IMR-90 (cell line): ENCODE data around the gene FAM114A2. TPM values are rescaled to one million over a fixed set of nuclear protein-coding genes. Genes with fewer than 3 reads are reported as not detected.

Experiments used
- ATAC-seq: fragments of 200-7000 bp; cut with Tn5 transposase; 2 replicates; pipeline ENCODE4 v1.9.1; 2020; ENCODE audit warnings: low read depth, mild to moderate bottlenecking, moderate library complexity
- BruUV-seq: library from RNA; stranded (reverse); fragments of 400-500 nt; replicated peaks from 2 replicates; lab custom pipeline; 2021; lab: Mats Ljungman, UMichigan
- CTCF ChIA-PET: fragments of 300-600 bp; formaldehyde crosslinking; extraction: SDS; loops from one replicate; lab custom pipeline; 2021; ENCODE audit warnings: antibody characterized with exemption; lab: Yijun Ruan, JAX
- POLR2A ChIA-PET: fragments of 300-600 bp; sonication (Branson Sonifier 250); formaldehyde crosslinking; loops from one replicate; lab custom pipeline; 2022; ENCODE audit warnings: antibody characterized with exemption; ENCODE audit not compliant: unreplicated experiment; lab: Charles Lee
- DNase-seq: peaks from one replicate; pipeline ENCODE4 v3.0.0; 2013
- H2AFZ ChIP-seq: replicated peaks from 2 replicates; pipeline ENCODE3; 2013; ENCODE audit warnings: low read length, mild to moderate bottlenecking; ENCODE audit not compliant: poor library complexity
- H2AK5ac ChIP-seq: 2 replicates; pipeline ENCODE4 v1.6.1; 2013; ENCODE audit warnings: low read depth, low read length, inconsistent platforms
- H2AK9ac ChIP-seq: replicated peaks from 2 replicates; pipeline ENCODE3; 2013; ENCODE audit warnings: mild to moderate bottlenecking, low read depth, low read length, moderate library complexity; ENCODE audit not compliant: poor library complexity
- H2BK120ac ChIP-seq: 2 replicates; pipeline ENCODE4 v1.6.1; 2013; ENCODE audit warnings: low read depth, low read length, inconsistent platforms
- H2BK15ac ChIP-seq: 3 replicates; pipeline ENCODE4 v1.6.1; 2013; ENCODE audit warnings: low read depth, low read length, inconsistent platforms
- H2BK20ac ChIP-seq: 2 replicates; pipeline ENCODE4 v1.6.1; 2013; ENCODE audit warnings: low read depth, mild to moderate bottlenecking, inconsistent platforms, low read length, moderate library complexity
- H2BK5ac ChIP-seq: 2 replicates; pipeline ENCODE4 v1.6.1; 2013; ENCODE audit warnings: mild to moderate bottlenecking, low read depth, low read length, inconsistent platforms; ENCODE audit not compliant: poor library complexity, severe bottlenecking
- H3K14ac ChIP-seq: replicated peaks from 2 replicates; pipeline ENCODE4 v1.6.1; 2013; ENCODE audit warnings: low read depth, low read length, inconsistent platforms
- H3K18ac ChIP-seq: 2 replicates; pipeline ENCODE4 v1.6.1; 2013; ENCODE audit warnings: low read depth, low read length, control low read depth
- H3K23ac ChIP-seq: 2 replicates; pipeline ENCODE4 v1.6.1; 2013; ENCODE audit warnings: low read depth, low read length, inconsistent platforms
- H3K27ac ChIP-seq: 2 replicates; pipeline ENCODE4 v1.5.1; 2013; ENCODE audit warnings: mild to moderate bottlenecking, control low read depth, low read length; ENCODE audit not compliant: insufficient read depth
- H3K27me3 ChIP-seq: 2 replicates; pipeline ENCODE4 v1.6.1; 2013; ENCODE audit warnings: low read length; ENCODE audit not compliant: control insufficient read depth, insufficient read depth
- H3K36me3 ChIP-seq: 2 replicates; pipeline ENCODE4 v1.6.1; 2013; ENCODE audit warnings: low read length, mixed read lengths; ENCODE audit not compliant: control insufficient read depth, insufficient read depth
- H3K4ac ChIP-seq: 2 replicates; pipeline ENCODE4 v1.6.1; 2013; ENCODE audit warnings: low read depth, low read length, inconsistent platforms
- H3K4me1 ChIP-seq: 2 replicates; pipeline ENCODE4 v1.6.1; 2013; ENCODE audit warnings: low read length, mixed read lengths; ENCODE audit not compliant: control insufficient read depth, insufficient read depth
- H3K4me2 ChIP-seq: 2 replicates; pipeline ENCODE4 v1.6.1; 2013; ENCODE audit warnings: low read depth, mild to moderate bottlenecking, control low read depth, low read length, moderate library complexity
- H3K4me3 ChIP-seq: 2 replicates; pipeline ENCODE4 v1.5.1; 2013; ENCODE audit warnings: low read depth, mild to moderate bottlenecking, control low read depth, low read length, moderate library complexity; ENCODE audit not compliant: insufficient read depth
- H3K56ac ChIP-seq: 2 replicates; pipeline ENCODE4 v1.6.1; 2013; ENCODE audit warnings: low read length, inconsistent platforms; ENCODE audit not compliant: insufficient read depth; ENCODE audit errors: extremely low read depth
- H3K79me1 ChIP-seq, 2 experiments: 2 replicates each; pipeline ENCODE4 v1.6.1; 2013; ENCODE audit warnings: low read length in 2 of 2, inconsistent platforms in 1 of 2, low read depth in 1 of 2
- H3K9ac ChIP-seq: 2 replicates; pipeline ENCODE4 v1.6.1; 2013; ENCODE audit warnings: low read depth, low read length, control low read depth
- H3K9me1 ChIP-seq: 2 replicates; pipeline ENCODE4 v1.6.1; 2013; ENCODE audit warnings: low read length, inconsistent platforms; ENCODE audit not compliant: insufficient read depth
- H3K9me3 ChIP-seq: 2 replicates; pipeline ENCODE4 v1.6.1; 2013; ENCODE audit warnings: low read length; ENCODE audit not compliant: control insufficient read depth, insufficient read depth
- H4K20me1 ChIP-seq: 2 replicates; pipeline ENCODE4 v1.6.1; 2013; ENCODE audit warnings: low read length, inconsistent platforms; ENCODE audit not compliant: insufficient read depth
- H4K5ac ChIP-seq: 2 replicates; pipeline ENCODE4 v1.6.1; 2013; ENCODE audit warnings: mild to moderate bottlenecking, low read depth, low read length, control low read depth
- H4K8ac ChIP-seq, 2 experiments: 2 replicates each; pipeline ENCODE4 v1.6.1; 2013; ENCODE audit warnings: low read depth in 2 of 2, low read length in 2 of 2, control low read depth in 1 of 2, inconsistent platforms in 1 of 2
- H4K91ac ChIP-seq: 2 replicates; pipeline ENCODE4 v1.6.1; 2013; ENCODE audit warnings: low read depth, low read length, inconsistent platforms; ENCODE audit not compliant: insufficient read depth
- BHLHE40 ChIP-seq: fragments of 150-350 bp; IDR thresholded peaks from 2 replicates; pipeline ENCODE4 v1.6.1; 2016; ENCODE audit warnings: mild to moderate bottlenecking, low read depth, low read length
- CEBPB ChIP-seq: IDR thresholded peaks from 2 replicates; pipeline ENCODE4 v1.6.1; 2012; ENCODE audit warnings: low read depth, low read length, improper control_type of control experiment
- CHD1 ChIP-seq: IDR thresholded peaks from 2 replicates; pipeline ENCODE4 v1.6.1; 2012; ENCODE audit warnings: low read depth, low read length, improper control_type of control experiment
- FOS ChIP-seq: fragments of 150-350 bp; IDR thresholded peaks from 2 replicates; pipeline ENCODE4 v1.6.1; 2016; ENCODE audit warnings: low read depth, low read length
- MAZ ChIP-seq: IDR thresholded peaks from 2 replicates; pipeline ENCODE4 v1.6.1; 2012; ENCODE audit warnings: low read depth, mild to moderate bottlenecking, low read length, improper control_type of control experiment, moderate library complexity, borderline replicate concordance
- MXI1 ChIP-seq: IDR thresholded peaks from 2 replicates; pipeline ENCODE4 v1.6.1; 2012; ENCODE audit warnings: low read depth, mild to moderate bottlenecking, low read length, moderate library complexity, borderline replicate concordance
- NFE2L2 ChIP-seq: fragments of 150-350 bp; IDR thresholded peaks from 2 replicates; pipeline ENCODE4 v1.6.1; 2016; ENCODE audit warnings: low read depth, mild to moderate bottlenecking, low read length
- POLR2A ChIP-seq: IDR thresholded peaks from 2 replicates; pipeline ENCODE4 v1.6.1; 2012; ENCODE audit warnings: mild to moderate bottlenecking, low read depth, low read length
- RAD21 ChIP-seq: IDR thresholded peaks from 2 replicates; pipeline ENCODE4 v1.6.1; 2012; ENCODE audit warnings: low read length, improper control_type of control experiment
- RFX5 ChIP-seq: IDR thresholded peaks from 2 replicates; pipeline ENCODE4 v1.8.0; 2012; ENCODE audit warnings: low read depth, mild to moderate bottlenecking, low read length, moderate library complexity
- SMC3 ChIP-seq: fragments of 150-350 bp; IDR thresholded peaks from 2 replicates; pipeline ENCODE4 v1.6.1; 2016; ENCODE audit warnings: low read depth, mild to moderate bottlenecking, antibody characterized with exemption, low read length, moderate library complexity
- WGBS, 2 experiments: methylation state at CpG; one replicate each; pipeline versions ENCODE4 v1.1.5 to v1.1.7; 2013; ENCODE audit warnings: missing lambda C conversion rate in 2 of 2; ENCODE audit not compliant: insufficient read length in 1 of 2; ENCODE audit errors: extremely low coverage in 2 of 2; 5-methylcytosine and 5-hydroxymethylcytosine counted together
- dilution Hi-C: fragments of 300-500 bp; cut with HindIII; formaldehyde crosslinking; loops from one replicate; pipeline ENCODE4 v1.14.3; 2018; ENCODE audit warnings: low sequenced_read_pairs; ENCODE audit not compliant: unreplicated experiment
- in situ Hi-C: fragments of 300-500 bp; cut with MboI; formaldehyde crosslinking; loops from 3 replicates; pipeline ENCODE4 v1.14.3; 2019; ENCODE audit warnings: low sequenced_read_pairs, inconsistent platforms, mixed read lengths
- intact Hi-C: fragments of 100-400 bp; cut with micrococcal nuclease; formaldehyde crosslinking; loops from 2 replicates; pipeline ENCODE4 v1.10.0; 2022
- polyA plus RNA-seq, 3 experiments: library from polyadenylated mRNA; depleted of rRNA; stranded (reverse); fragments of >200 nt; gene quantifications; 2 replicates each; pipeline ENCODE4 v1.2.3, GENCODE V29; 2012; ENCODE audit warnings: low replicate concordance in 1 of 3
- total RNA-seq: library from RNA; depleted of rRNA; stranded (reverse); fragments of >200 nt; gene quantifications from 2 replicates; pipeline ENCODE4 v1.2.3, GENCODE V29; 2012
- TF ChIP-seq, protein P1 (sequence below): conservative IDR thresholded peaks from 2 replicates; pipeline ENCODE4 v1.5.1; 2012; ENCODE audit warnings: mild to moderate bottlenecking, low read depth, low read length, improper control_type of control experiment
- TF ChIP-seq, protein P2 (sequence below): fragments of 150-350 bp; IDR thresholded peaks from 2 replicates; pipeline ENCODE4 v1.6.1; 2016; ENCODE audit warnings: low read depth, mild to moderate bottlenecking, low read length, moderate library complexity, borderline replicate concordance
- TF ChIP-seq, protein P3 (sequence below): fragments of 150-350 bp; IDR thresholded peaks from 2 replicates; pipeline ENCODE4 v1.6.1; 2017; ENCODE audit warnings: mild to moderate bottlenecking, antibody characterized with exemption, low read length, low read depth

FAM114A2 gene
- total and polyA plus RNA-seq, 2 of the 4 experiments (the other 2 are of a cell fraction) = 13.2 to 41.2 TPM

DNA sequence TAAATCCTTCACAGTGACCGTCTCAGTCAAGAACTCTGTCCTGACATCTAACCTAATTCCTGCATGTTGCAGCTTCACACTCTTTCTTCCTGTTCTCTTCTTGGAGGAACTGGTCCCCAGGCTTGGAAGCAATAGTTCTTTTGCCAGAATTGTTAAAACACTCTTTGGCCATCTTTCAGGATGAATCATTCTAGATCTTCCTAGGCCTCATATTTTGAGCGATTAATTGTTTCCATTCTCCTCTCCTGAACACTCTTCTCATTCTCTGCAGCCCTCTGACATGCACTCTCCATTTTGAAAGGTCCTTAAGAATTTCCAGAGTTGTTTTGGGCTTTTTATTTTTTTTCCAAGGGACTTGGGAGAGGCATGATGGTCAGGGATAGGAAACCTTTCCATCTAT lies 85.8 kb downstream of the FAM114A2 start:
- Histone ChIP-seq H2BK5ac (no peak overlapping the region), H3K4ac (no peak overlapping the region), H3K79me1 (no peaks in the 10 kb centered on the region), H4K5ac (no peak overlapping the region), H3K4me1 (no peaks in the 10 kb centered on the region), H3K4me2 (no peak overlapping the region), H3K27ac (no peak overlapping the region), H2AK9ac (no peak overlapping the region), H2BK120ac (no peak overlapping the region), H3K4me3 (no peak overlapping the region), H3K18ac (no peak overlapping the region), H3K36me3 (no peaks in the 10 kb centered on the region), H3K14ac (no peak overlapping the region), H2AFZ (no peak overlapping the region), H4K20me1 (no peaks in the 10 kb centered on the region), H3K23ac (no peak overlapping the region), H2BK15ac (no peak overlapping the region), H2BK20ac (no peak overlapping the region), H4K91ac (no peak overlapping the region), H3K9ac (no peak overlapping the region), H3K9me3 (no peaks in the 10 kb centered on the region), H2AK5ac (no peak overlapping the region), H3K56ac (no peak overlapping the region), H3K9me1 (no peaks in the 10 kb centered on the region), H3K27me3 (no peaks in the 10 kb centered on the region), H4K8ac (no peak overlapping the region)
- POLR2A ChIA-PET = no interaction called here
- intact Hi-C loops = no loop called here
- TF ChIP-seq SMC3 (no peak), MAZ (no peak), RFX5 (no peak), POLR2A (no peak), FOS (no peak), CHD1 (no peak), CEBPB (no peak), NFE2L2 (no peak), MXI1 (no peak), BHLHE40 (no peak), RAD21 (no peak)
- TF ChIP-seq, protein P1, sequence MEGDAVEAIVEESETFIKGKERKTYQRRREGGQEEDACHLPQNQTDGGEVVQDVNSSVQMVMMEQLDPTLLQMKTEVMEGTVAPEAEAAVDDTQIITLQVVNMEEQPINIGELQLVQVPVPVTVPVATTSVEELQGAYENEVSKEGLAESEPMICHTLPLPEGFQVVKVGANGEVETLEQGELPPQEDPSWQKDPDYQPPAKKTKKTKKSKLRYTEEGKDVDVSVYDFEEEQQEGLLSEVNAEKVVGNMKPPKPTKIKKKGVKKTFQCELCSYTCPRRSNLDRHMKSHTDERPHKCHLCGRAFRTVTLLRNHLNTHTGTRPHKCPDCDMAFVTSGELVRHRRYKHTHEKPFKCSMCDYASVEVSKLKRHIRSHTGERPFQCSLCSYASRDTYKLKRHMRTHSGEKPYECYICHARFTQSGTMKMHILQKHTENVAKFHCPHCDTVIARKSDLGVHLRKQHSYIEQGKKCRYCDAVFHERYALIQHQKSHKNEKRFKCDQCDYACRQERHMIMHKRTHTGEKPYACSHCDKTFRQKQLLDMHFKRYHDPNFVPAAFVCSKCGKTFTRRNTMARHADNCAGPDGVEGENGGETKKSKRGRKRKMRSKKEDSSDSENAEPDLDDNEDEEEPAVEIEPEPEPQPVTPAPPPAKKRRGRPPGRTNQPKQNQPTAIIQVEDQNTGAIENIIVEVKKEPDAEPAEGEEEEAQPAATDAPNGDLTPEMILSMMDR = no peak
- TF ChIP-seq, protein P2, sequence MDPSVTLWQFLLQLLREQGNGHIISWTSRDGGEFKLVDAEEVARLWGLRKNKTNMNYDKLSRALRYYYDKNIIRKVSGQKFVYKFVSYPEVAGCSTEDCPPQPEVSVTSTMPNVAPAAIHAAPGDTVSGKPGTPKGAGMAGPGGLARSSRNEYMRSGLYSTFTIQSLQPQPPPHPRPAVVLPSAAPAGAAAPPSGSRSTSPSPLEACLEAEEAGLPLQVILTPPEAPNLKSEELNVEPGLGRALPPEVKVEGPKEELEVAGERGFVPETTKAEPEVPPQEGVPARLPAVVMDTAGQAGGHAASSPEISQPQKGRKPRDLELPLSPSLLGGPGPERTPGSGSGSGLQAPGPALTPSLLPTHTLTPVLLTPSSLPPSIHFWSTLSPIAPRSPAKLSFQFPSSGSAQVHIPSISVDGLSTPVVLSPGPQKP = no peak
- TF ChIP-seq, protein P3, sequence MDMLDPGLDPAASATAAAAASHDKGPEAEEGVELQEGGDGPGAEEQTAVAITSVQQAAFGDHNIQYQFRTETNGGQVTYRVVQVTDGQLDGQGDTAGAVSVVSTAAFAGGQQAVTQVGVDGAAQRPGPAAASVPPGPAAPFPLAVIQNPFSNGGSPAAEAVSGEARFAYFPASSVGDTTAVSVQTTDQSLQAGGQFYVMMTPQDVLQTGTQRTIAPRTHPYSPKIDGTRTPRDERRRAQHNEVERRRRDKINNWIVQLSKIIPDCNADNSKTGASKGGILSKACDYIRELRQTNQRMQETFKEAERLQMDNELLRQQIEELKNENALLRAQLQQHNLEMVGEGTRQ = no peak
- CTCF ChIA-PET = no interaction called here
- WGBS, 2 experiments = 100% methylated on average over 1 of the region's 2 CpGs; no CpG with 5 or more reads in 1 of the 2 experiments
- in situ Hi-C loops = no loop called here
- ATAC-seq (peak; percentile 29; the same call in 1 of the 2 replicates), DNase-seq (no peak)
- dilution Hi-C loops = no loop called here
- no TSS peak for BruUV-seq
